Measurements from ENCODE around the gene ARHGEF19. TPM values are rescaled to one million over a fixed set of nuclear protein-coding genes. Genes with fewer than 3 reads are reported as not detected.

The ARHGEF19 gene
- total and polyA plus RNA-seq, 12 donors, result 4.8 to 46.2 (median 22.1) TPM

GRCh38 chr1:16149146-16149545 is 63.3 kb downstream of the ARHGEF19 start:
- TF ChIP-seq POLR2A (IDR thresholded peaks at IDR 0.05) (no peak), CTCF (IDR thresholded peaks at IDR 0.05) (no peak)
- WGBS, 4 donors, result 91 to 94% (median 92%) methylated on average over 6 to 7 of the region's 7 CpGs
- Histone ChIP-seq H3K27ac (peak overlapping the region in 1 of 5 donors; percentile 4), H3K4me1 (replicated peaks in 1 of 2) (peaks cover 61 to 73% of the 10 kb centered on the region in 2 donors), H3K9me3 (replicated peaks in 1 of 3) (no peaks in the 10 kb centered on the region), H3K4me3 (no peak overlapping the region), H3K36me3 (replicated peaks in 1 of 2) (peaks cover 0 to 33% of the 10 kb centered on the region in 2 donors), H3K27me3 (no peaks in the 10 kb centered on the region)
- no peak for DNase-seq
- intact Hi-C loops (cut with DNase I), result no loop called here

GRCh38 chr1:16148329-16149092 is 63.9 kb downstream of the ARHGEF19 start:
- no peak for DNase-seq
- no peak overlapping the region for H3K4me3 ChIP-seq
- intact Hi-C loops (cut with DNase I), result no loop called here
- H3K4me1 ChIP-seq (replicated peaks in 1 of 2), result peaks cover 54 to 73% of the 10 kb centered on the region in 2 donors
- H3K36me3 ChIP-seq (replicated peaks in 1 of 2), result peaks cover 0 to 33% of the 10 kb centered on the region in 2 donors
- H3K27ac ChIP-seq, result peak overlapping the region in 1 of 5 donors; percentile 98
- WGBS, 4 donors, result 94% methylated on average over 24 to 39 of the region's 39 CpGs
- TF ChIP-seq POLR2A (IDR thresholded peaks at IDR 0.05) (no peak), CTCF (IDR thresholded peaks at IDR 0.05) (no peak)
- H3K9me3 ChIP-seq (replicated peaks in 1 of 3), result no peaks in the 10 kb centered on the region
- no peaks in the 10 kb centered on the region for H3K27me3 ChIP-seq

Small RNA genes within 50 kb of the gene (small RNA-seq; reads per million reads assigned to genes)
- gene MT1XP1, result 0 reads per million in 2 donors

Other genes starting within 250 kb of the ARHGEF19 start
- gene ZBTB17, start 236.6 kb downstream of the ARHGEF19 start, total RNA-seq, result 10 to 100 TPM; 21.6 to 50.2 (median 33.3) TPM
- 100 to 1,000 TPM in 2 of 3 donors, 1 to 10 TPM in 1; 8.0 to 172 (median 114) TPM for gene ZBTB17, start 236.6 kb downstream of the ARHGEF19 start, polyA plus RNA-seq
- not detected for gene SRARP, start 208.4 kb downstream of the ARHGEF19 start, total RNA-seq
- not detected for gene SRARP, start 208.4 kb downstream of the ARHGEF19 start, polyA plus RNA-seq
- 100 to 1,000 TPM in 4 of 9 donors, 10 to 100 TPM in 5; 13.4 to 633 (median 80.1) TPM for gene HSPB7, start 194.6 kb downstream of the ARHGEF19 start, total RNA-seq
- 100 to 1,000 TPM in 1 of 3 donors, 10 to 100 TPM in 2; 52.7 to 488 (median 90.1) TPM for gene HSPB7, start 194.6 kb downstream of the ARHGEF19 start, polyA plus RNA-seq
- 1 to 10 TPM in 6 of 9 donors, under 1 TPM in 3; 0.18 to 4.9 (median 2.1) TPM for gene CLCNKA, start 190.6 kb downstream of the ARHGEF19 start, total RNA-seq
- gene CLCNKA, start 190.6 kb downstream of the ARHGEF19 start, polyA plus RNA-seq, result 10 to 100 TPM in 1 of 3 donors, 1 to 10 TPM in 2; 1.5 to 52.5 (median 8.2) TPM
- gene CLCNKB, start 168.9 kb downstream of the ARHGEF19 start, total RNA-seq, result 1 to 10 TPM in 7 of 9 donors, under 1 TPM in 2; 0.67 to 9.9 (median 2.8) TPM
- 1 to 10 TPM in 2 of 3 donors, under 1 TPM in 1; 0.88 to 4.4 (median 2.4) TPM for gene CLCNKB, start 168.9 kb downstream of the ARHGEF19 start, polyA plus RNA-seq
- 10 to 100 TPM in 2 of 9 donors, 1 to 10 TPM in 7; 3.4 to 12.0 (median 7.5) TPM for gene FAM131C, start 139.0 kb downstream of the ARHGEF19 start, total RNA-seq
- 1 to 10 TPM; 3.0 to 5.0 (median 3.8) TPM for gene FAM131C, start 139.0 kb downstream of the ARHGEF19 start, polyA plus RNA-seq
- gene EPHA2, start 56.6 kb downstream of the ARHGEF19 start, total RNA-seq, result 10 to 100 TPM in 8 of 9 donors, under 1 TPM in 1; 0.83 to 49.5 (median 17.0) TPM
- 10 to 100 TPM in 2 of 3 donors, 1 to 10 TPM in 1; 2.7 to 15.3 (median 11.5) TPM for gene EPHA2, start 56.6 kb downstream of the ARHGEF19 start, polyA plus RNA-seq
- gene CPLANE2, start 24.5 kb upstream of the ARHGEF19 start, total RNA-seq, result 10 to 100 TPM in 8 of 9 donors, 1 to 10 TPM in 1; 6.3 to 21.3 (median 12.4) TPM
- gene CPLANE2, start 24.5 kb upstream of the ARHGEF19 start, polyA plus RNA-seq, result 1 to 10 TPM; 2.8 to 6.3 (median 3.0) TPM
- gene FBXO42, start 139.8 kb upstream of the ARHGEF19 start, total RNA-seq, result 10 to 100 TPM; 17.3 to 44.9 (median 20.2) TPM
- gene FBXO42, start 139.8 kb upstream of the ARHGEF19 start, polyA plus RNA-seq, result 10 to 100 TPM; 14.0 to 15.2 (median 14.2) TPM
- 100 to 1,000 TPM in 4 of 9 donors, 10 to 100 TPM in 5; 56.2 to 152 (median 95.5) TPM for gene SZRD1, start 154.6 kb upstream of the ARHGEF19 start, total RNA-seq
- gene SZRD1, start 154.6 kb upstream of the ARHGEF19 start, polyA plus RNA-seq, result 10 to 100 TPM; 46.8 to 78.9 (median 64.1) TPM
- 1 to 10 TPM in 1 of 9 donors, not detected in 8; 3.1 TPM for gene SPATA21, start 224.8 kb upstream of the ARHGEF19 start, total RNA-seq
- under 1 TPM; 0.13 to 0.16 (median 0.16) TPM for gene SPATA21, start 224.8 kb upstream of the ARHGEF19 start, polyA plus RNA-seq
- 100 to 1,000 TPM in 1 of 9 donors, 10 to 100 TPM in 8; 51.6 to 104 (median 64.1) TPM for gene NECAP2, start 228.1 kb upstream of the ARHGEF19 start, total RNA-seq
- gene NECAP2, start 228.1 kb upstream of the ARHGEF19 start, polyA plus RNA-seq, result 10 to 100 TPM; 36.4 to 49.4 (median 37.5) TPM

Measured in adrenal gland (tissue), 12 donors.